Caco-2 (cell line): Measurements from ENCODE around the gene UBR7. TPM values are rescaled to one million over a fixed set of nuclear protein-coding genes. Genes with fewer than 3 reads are reported as not detected.

ENCODE experiments used
- BruUV-seq: library from RNA; stranded (reverse); fragments of 400-500 nt; replicated peaks from 2 replicates; lab custom pipeline; 2021; lab: Mats Ljungman, UMichigan
- CTCF ChIA-PET: fragments of 300-600 bp; sonication (Branson Sonifier 250); formaldehyde crosslinking; loops from one replicate; lab custom pipeline; 2022; ENCODE audit warnings: antibody characterized with exemption; lab: Charles Lee
- POLR2A ChIA-PET: fragments of 300-600 bp; sonication (Branson Sonifier 250); formaldehyde crosslinking; loops from one replicate; lab custom pipeline; 2022; ENCODE audit warnings: antibody characterized with exemption; lab: Charles Lee
- DNase-seq, 2 experiments: peaks; one replicate each; pipeline versions ENCODE4 v3.0.0 to v3.0.0-alpha.2; 2020 to 2022
- H3K27me3 ChIP-seq: replicated peaks from 2 replicates; pipeline ENCODE4 v1.6.0; 2011; ENCODE audit warnings: low read length; ENCODE audit not compliant: control insufficient read depth, insufficient read depth
- H3K36me3 ChIP-seq: 2 replicates; pipeline ENCODE4 v1.5.1; 2011; ENCODE audit warnings: low read length; ENCODE audit not compliant: control insufficient read depth, insufficient read depth
- H3K4me1 ChIP-seq: fragments of 250-450 bp; sonication (Bioruptor Pico); 2 replicates; pipeline ENCODE4 v1.5.1; 2020; ENCODE audit warnings: mild to moderate bottlenecking
- H3K4me3 ChIP-seq: 2 replicates; pipeline ENCODE4 v1.5.1; 2011; ENCODE audit warnings: low read depth, mild to moderate bottlenecking, control low read depth, low read length
- H3K9me3 ChIP-seq: fragments of 250-450 bp; sonication (Bioruptor Pico); 2 replicates; pipeline ENCODE4 v1.5.1; 2020; ENCODE audit warnings: mild to moderate bottlenecking, moderate library complexity
- H3K27ac Mint-ChIP-seq: one replicate; pipeline ENCODE4 v1.8.0; 2022; ENCODE audit warnings: mixed read lengths; ENCODE audit not compliant: unreplicated experiment
- H3K27me3 Mint-ChIP-seq: one replicate; pipeline ENCODE4 v1.8.0; 2022; ENCODE audit warnings: mixed read lengths; ENCODE audit not compliant: insufficient read depth, unreplicated experiment
- H3K36me3 Mint-ChIP-seq: one replicate; pipeline ENCODE4 v1.8.0; 2022; ENCODE audit warnings: mild to moderate bottlenecking, mixed read lengths; ENCODE audit not compliant: insufficient read depth, unreplicated experiment
- H3K4me1 Mint-ChIP-seq: one replicate; pipeline ENCODE4 v1.8.0; 2022; ENCODE audit warnings: low read depth, mixed read lengths; ENCODE audit not compliant: unreplicated experiment
- H3K4me3 Mint-ChIP-seq: one replicate; pipeline ENCODE4 v1.8.0; 2022; ENCODE audit warnings: mild to moderate bottlenecking, moderate library complexity, mixed read lengths; ENCODE audit not compliant: unreplicated experiment
- H3K9me3 Mint-ChIP-seq: one replicate; pipeline ENCODE4 v1.8.0; 2022; ENCODE audit warnings: mixed read lengths; ENCODE audit not compliant: unreplicated experiment
- intact Hi-C: fragments of 100-400 bp; cut with micrococcal nuclease; formaldehyde crosslinking; loops from one replicate; pipeline ENCODE4 v1.10.0; 2022; ENCODE audit not compliant: unreplicated experiment
- total RNA-seq: library from RNA; stranded (reverse); gene quantifications from 2 replicates; pipeline ENCODE4 v1.2.3, GENCODE V29; 2022
- TF ChIP-seq, protein P1 (sequence below), 2 experiments: fragments of 200-600 bp in 1 of 2; IDR thresholded peaks; 1 replicate in 1 of 2; 2 replicates in 1 of 2; pipeline versions ENCODE4 v1.5.1 to v1.8.0; 2011 to 2022; ENCODE audit warnings: antibody characterized with exemption in 1 of 2, control low read depth in 1 of 2, inconsistent platforms in 1 of 2, low read depth in 1 of 2, low read length in 1 of 2, mild to moderate bottlenecking in 1 of 2, moderate library complexity in 1 of 2; ENCODE audit not compliant: insufficient read depth in 1 of 2, severe bottlenecking in 1 of 2, unreplicated experiment in 1 of 2

UBR7 gene
- total RNA-seq, 1 experiment from 2014 or later: 19.6 TPM

DNA sequence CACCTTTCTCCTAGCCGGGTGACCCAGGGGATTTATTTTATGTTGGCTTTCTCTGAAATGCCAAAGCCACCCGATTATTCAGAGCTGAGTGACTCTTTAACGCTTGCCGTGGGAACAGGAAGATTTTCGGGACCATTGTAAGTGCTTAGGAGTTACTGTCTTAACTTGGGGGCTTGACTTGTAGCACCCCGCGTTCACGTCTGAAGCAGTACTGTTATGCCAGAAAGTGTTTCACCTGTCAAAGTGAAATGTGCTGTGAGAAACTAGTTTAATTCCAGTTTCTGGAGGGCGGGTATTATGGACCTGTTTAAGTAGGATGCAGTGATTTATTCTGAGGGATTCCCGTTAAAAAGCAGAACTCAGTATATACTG is 21.7 kb upstream of the UBR7 start:
- ChIA-PET CTCF (interaction anchor here (0.7 to 2.6 kb wide), 6 partner anchors 19 to 305 kb away, joined by 3 to 24 read pairs (median 4); partner anchors contain the start of genes GON7 and UBR7), POLR2A (interaction anchor here (0.7 to 2.6 kb wide), 4 partner anchors 9 to 72 kb away, joined by 3 to 24 read pairs (median 4); partner anchors contain the start of genes GON7 and UBR7)
- Histone ChIP-seq H3K4me3 (peak overlapping the region; percentile 100), H3K4me1 (no peaks in the 10 kb centered on the region; the same call in 1 of the 2 replicates), H3K9me3 (no peaks in the 10 kb centered on the region), H3K27me3 (no peaks in the 10 kb centered on the region), H3K36me3 (no peaks in the 10 kb centered on the region)
- Mint-ChIP-seq H3K36me3 (no peaks in the 10 kb centered on the region), H3K4me3 (peak overlapping the region; percentile 86), H3K27me3 (no peaks in the 10 kb centered on the region), H3K27ac (no peak overlapping the region), H3K4me1 (no peaks in the 10 kb centered on the region), H3K9me3 (no peaks in the 10 kb centered on the region)
- intact Hi-C loops: loop anchor here (1.0 kb wide), 1 partner anchor 34 kb away; no protein-coding TSS in a partner anchor
- DNase-seq: peak in 1 of 2 experiments; percentile 3
- BruUV-seq: no TSS peak
- TF ChIP-seq, protein P1, sequence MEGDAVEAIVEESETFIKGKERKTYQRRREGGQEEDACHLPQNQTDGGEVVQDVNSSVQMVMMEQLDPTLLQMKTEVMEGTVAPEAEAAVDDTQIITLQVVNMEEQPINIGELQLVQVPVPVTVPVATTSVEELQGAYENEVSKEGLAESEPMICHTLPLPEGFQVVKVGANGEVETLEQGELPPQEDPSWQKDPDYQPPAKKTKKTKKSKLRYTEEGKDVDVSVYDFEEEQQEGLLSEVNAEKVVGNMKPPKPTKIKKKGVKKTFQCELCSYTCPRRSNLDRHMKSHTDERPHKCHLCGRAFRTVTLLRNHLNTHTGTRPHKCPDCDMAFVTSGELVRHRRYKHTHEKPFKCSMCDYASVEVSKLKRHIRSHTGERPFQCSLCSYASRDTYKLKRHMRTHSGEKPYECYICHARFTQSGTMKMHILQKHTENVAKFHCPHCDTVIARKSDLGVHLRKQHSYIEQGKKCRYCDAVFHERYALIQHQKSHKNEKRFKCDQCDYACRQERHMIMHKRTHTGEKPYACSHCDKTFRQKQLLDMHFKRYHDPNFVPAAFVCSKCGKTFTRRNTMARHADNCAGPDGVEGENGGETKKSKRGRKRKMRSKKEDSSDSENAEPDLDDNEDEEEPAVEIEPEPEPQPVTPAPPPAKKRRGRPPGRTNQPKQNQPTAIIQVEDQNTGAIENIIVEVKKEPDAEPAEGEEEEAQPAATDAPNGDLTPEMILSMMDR (IDR thresholded peaks at IDR 0.05; ENCODE audit: insufficient read depth in 1 of 2, low read depth in 1 of 2, low read length in 1 of 2, severe bottlenecking in 1 of 2, unreplicated experiment in 1 of 2): no peak

DNA sequence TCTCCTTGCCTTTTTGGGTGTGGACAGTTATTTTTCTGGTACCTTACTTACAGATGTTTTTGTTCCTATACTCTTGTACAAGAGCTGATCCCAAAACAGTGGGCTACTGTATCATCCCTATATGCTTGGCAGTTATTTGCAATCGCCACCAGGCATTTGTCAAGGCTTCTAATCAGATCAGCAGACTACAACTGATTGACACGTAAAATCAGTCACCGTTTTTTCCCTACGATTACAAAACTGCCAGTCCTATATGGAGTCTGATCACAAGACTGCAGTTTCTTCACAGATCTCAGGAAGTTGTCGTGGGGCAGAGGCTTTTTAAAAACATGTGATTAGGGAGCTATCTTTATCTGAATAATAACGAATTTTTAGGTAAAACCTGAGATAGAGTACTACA is 20.6 kb upstream of the UBR7 start:
- Mint-ChIP-seq H3K4me1 (no peaks in the 10 kb centered on the region), H3K36me3 (no peaks in the 10 kb centered on the region), H3K4me3 (peak overlapping the region; percentile 86), H3K27me3 (no peaks in the 10 kb centered on the region), H3K9me3 (no peaks in the 10 kb centered on the region), H3K27ac (no peak overlapping the region)
- ChIA-PET CTCF (no interaction called here), POLR2A (no interaction called here)
- BruUV-seq: TSS peak; percentile 54
- intact Hi-C loops: no loop called here
- no peak overlapping the region; the same call in 1 of the 2 replicates for H3K4me3 ChIP-seq
- H3K36me3 ChIP-seq: no peaks in the 10 kb centered on the region
- TF ChIP-seq, protein P1 (IDR thresholded peaks at IDR 0.05; ENCODE audit: insufficient read depth in 1 of 2, low read depth in 1 of 2, low read length in 1 of 2, severe bottlenecking in 1 of 2, unreplicated experiment in 1 of 2): no peak
- no peaks in the 10 kb centered on the region; the same call in 1 of the 2 replicates for H3K4me1 ChIP-seq
- no peak for DNase-seq
- no peaks in the 10 kb centered on the region for H3K27me3 ChIP-seq
- H3K9me3 ChIP-seq: no peaks in the 10 kb centered on the region

DNA sequence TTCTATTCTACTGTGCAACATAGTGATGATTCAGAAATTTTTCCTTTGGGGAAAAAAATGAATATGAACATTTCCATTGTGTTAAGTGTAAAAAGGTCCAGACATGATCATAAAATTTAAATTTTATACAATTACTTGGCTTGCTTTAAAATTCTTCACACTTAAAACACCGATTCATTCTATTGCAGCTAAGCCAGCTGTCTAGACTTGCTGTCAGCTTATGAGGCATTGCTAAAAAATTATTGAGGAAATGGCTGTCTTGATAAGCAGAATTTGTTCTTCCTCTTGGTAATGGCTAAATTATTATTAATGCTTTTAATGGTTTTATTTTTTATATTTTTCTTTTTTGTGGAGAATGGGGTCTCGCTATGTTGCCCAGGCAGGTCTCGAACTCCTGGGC is 20.1 kb upstream of the UBR7 start:
- Histone ChIP-seq H3K4me1 (no peaks in the 10 kb centered on the region; the same call in 1 of the 2 replicates), H3K36me3 (no peaks in the 10 kb centered on the region), H3K27me3 (no peaks in the 10 kb centered on the region), H3K9me3 (no peaks in the 10 kb centered on the region), H3K4me3 (no peak overlapping the region)
- no peaks in the 10 kb centered on the region for H3K36me3 Mint-ChIP-seq
- BruUV-seq: no TSS peak
- H3K27me3 Mint-ChIP-seq: no peaks in the 10 kb centered on the region
- ChIA-PET CTCF (no interaction called here), POLR2A (no interaction called here)
- no peak overlapping the region for H3K4me3 Mint-ChIP-seq
- H3K4me1 Mint-ChIP-seq: no peaks in the 10 kb centered on the region
- H3K9me3 Mint-ChIP-seq: no peaks in the 10 kb centered on the region
- TF ChIP-seq, protein P1 (IDR thresholded peaks at IDR 0.05; ENCODE audit: insufficient read depth in 1 of 2, low read depth in 1 of 2, low read length in 1 of 2, severe bottlenecking in 1 of 2, unreplicated experiment in 1 of 2): no peak
- intact Hi-C loops: no loop called here
- no peak for DNase-seq
- no peak overlapping the region for H3K27ac Mint-ChIP-seq
